GM19023 (cell line): ENCODE data around the gene SERPINI1.

Experiments used
- ATAC-seq: cut with Tn5 transposase; IDR thresholded peaks from one replicate; pipeline ENCODE4 v1.9.1; 2021; ENCODE audit warnings: mild to moderate bottlenecking, moderate library complexity; ENCODE audit not compliant: unreplicated experiment

Gene SERPINI1

DNA sequence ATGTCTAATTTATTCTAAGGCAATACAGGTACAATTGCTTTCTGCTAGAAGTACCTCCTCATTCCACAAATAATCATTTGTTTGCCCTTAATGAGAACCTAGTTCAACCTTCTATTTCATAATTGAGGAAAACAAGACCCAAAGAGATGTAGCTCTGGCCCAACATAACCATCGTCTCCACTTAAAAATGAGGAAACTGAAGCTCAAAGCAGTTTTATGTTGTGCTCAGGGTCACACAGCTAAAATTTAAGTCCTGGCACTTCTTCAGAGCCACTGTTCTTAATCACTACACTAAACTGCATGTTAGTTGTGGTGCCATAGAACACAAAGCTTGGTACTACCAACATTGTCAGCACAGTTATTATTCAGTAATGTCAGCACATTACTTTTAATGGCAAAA lies 108.0 kb downstream of the SERPINI1 start:
- ATAC-seq, result no peak

DNA sequence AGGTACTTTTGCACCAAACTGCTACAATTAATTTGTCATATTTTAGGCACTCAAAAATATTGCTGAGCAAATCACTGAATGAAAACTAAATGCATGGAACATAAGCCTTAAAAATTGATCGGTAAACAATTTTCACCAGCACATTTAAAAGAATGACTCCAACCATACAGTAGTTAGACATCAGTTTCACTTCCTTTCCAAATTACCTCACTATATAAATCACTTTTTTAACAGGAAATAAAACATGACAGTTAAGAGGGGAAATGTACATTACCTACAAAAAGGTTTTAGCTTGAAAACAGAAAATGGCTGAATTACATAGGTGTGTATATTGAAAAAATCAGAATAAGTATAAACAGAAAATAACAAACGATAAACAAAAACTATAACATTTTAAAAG lies 108.4 kb downstream of the SERPINI1 start:
- no peak for ATAC-seq

DNA sequence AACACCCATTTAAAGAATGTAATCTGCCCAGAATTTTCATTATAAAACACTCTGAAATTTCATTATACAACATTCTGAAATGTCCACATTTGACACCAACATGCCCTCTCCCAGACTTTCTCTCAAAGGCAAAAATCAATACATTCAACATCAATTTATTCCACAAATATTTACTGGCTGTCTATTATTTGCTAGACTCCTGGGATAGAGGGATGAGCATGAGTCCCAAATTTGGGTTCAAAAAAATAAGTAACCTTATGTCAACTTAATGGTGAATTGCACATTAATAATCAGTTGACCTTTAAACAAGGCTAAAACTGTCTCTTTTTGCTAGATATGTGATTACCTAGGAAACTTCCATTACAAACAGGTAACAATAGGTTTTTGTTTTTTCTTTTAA lies 109.0 kb downstream of the SERPINI1 start:
- ATAC-seq, result no peak

DNA sequence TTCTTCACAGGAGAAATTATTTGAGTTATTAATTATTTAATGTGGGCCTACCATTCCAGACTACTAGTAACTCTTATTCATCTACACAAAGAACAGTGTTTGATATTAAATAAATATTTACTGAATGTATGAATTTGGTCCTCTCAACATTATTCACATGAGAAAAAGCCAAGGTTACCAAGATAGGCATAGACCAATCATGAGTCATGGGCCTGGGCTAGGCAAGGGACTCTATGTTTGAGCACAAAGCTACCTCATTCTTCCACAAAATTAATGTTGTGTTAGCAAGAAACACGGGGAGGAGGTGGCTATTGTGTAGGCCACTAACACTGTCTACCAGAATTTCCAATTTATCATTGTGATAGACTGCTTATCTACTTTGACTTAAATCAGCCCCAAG lies 115.7 kb downstream of the SERPINI1 start:
- ATAC-seq, result no peak

DNA sequence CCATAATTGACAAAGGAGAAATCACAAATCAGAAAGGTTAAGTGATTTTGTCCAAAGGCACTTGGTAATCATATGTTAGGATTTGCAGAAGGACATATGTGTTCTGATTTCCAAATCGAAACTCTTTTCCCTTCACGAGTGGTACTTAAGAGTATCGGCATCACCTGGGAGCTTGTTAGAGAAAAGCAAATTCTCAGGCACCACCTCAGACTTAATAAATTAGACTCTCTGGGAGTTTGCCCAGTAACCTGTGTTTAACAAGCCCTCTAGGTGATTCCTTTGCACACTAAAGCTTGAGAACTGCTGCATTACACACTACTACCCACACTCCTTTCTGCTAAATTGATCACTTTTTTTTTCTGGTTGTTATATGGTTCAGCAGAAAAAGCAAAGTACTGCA lies 116.2 kb downstream of the SERPINI1 start:
- no peak for ATAC-seq

DNA sequence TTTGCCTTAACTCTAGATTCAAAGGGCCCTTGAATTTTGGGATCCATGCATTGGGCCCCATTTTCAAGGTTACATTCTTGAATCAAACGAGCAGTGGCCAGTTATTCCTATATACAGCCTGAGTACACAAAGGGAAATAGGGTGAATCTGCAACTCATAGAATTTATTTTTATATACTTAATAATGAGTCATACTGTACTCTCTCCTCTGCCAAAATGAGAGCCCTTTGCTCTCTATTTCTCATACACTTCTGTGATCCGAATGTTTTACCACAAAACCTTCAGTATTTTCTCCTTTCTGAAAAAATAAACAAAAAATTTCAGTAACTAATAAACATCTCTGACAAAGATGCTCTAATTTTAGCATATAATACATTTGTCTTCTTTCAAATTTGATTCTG lies 116.7 kb downstream of the SERPINI1 start:
- ATAC-seq, result no peak

DNA sequence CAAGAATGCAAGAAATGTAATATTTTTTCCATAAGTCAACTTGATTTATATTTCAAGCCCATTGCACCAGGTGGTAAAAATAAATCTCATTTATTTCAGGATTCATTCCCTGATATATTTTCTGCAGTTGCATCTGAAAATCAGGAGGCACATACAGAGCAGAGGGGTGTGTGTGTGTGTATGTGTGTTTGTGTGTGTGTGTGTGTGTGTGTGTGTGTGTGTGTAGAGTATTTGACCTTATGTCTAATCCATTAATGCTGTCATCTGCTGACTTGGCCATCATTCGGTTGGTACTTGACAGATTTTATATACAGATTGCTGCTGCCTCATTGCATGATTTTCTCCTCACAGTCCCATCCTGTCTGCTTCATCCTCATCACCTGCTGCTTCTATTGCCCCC lies 118.5 kb downstream of the SERPINI1 start:
- ATAC-seq, result no peak

DNA sequence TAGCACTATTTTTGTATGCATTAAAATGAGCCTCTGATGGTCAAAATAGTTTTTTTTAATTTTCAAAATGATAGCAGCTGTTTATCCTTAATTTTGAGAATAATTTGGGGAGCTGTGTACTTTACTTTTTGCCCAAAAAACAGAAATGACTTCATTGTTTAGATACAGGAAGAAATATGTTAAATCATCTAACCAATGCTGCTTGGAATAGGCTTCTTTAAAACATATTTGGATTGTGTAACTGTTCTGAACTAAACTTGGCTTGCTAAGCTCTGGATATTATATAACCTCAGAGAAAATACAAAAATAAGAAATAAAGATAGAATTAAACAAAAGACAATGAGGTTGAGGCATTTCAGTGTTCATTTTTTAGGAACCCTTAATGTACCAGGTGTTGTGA lies 119.3 kb downstream of the SERPINI1 start:
- no peak for ATAC-seq

DNA sequence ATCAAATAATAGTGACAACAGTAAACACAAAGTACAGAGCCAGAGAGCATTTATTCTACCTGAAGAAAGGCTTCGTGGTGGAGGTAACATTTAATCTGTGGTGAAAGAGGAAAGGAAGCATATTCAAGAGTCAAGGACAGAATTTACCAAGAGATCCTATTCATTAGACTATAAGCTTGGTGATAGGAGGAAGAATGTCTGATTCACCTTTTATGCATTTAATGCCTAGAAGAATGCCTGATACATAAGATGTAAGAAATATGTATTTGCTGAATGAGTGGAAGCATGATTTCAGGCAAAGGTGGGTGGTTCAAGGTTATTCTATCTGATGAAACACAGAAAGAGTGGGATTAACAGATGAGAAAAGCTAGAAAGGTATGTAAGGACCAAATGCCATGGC lies 119.8 kb downstream of the SERPINI1 start:
- ATAC-seq, result no peak

DNA sequence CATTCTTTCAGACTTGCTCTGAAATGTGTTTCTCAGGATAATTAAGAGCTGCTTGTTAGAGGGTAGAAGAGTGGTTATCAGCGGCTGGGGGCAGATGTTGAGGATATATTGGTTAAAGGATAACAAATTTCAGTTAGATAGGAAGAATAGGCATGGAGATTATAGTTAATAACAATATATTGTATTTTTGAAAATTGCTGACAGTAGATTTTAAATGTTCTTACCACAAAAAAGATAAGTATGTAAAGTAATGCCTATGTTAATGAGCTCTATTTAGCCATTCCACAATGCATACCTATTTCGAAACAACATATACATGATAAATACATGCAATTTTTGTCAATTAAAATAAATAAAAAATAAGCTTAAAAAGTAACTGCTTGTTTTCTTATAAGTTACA lies 123.3 kb downstream of the SERPINI1 start:
- no peak for ATAC-seq

DNA sequence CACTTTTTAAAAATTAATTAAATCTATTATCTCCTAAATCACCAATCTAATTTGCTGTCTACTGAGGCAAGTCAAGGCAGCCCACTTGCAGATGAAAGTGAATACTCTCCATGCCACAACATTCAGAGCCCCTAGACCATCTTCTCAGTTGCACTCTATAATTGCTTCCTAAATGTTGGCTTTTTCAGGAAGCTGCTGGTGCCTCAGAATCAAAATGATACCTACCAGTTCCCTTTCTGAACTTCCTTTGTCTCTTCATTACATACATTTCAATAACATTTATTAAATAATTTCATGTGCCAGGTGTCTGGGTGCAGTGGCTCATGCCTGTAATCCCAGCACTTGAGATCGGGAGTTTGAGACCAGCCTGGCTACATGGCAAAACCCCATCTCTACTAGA lies 124.1 kb downstream of the SERPINI1 start:
- ATAC-seq, result no peak

DNA sequence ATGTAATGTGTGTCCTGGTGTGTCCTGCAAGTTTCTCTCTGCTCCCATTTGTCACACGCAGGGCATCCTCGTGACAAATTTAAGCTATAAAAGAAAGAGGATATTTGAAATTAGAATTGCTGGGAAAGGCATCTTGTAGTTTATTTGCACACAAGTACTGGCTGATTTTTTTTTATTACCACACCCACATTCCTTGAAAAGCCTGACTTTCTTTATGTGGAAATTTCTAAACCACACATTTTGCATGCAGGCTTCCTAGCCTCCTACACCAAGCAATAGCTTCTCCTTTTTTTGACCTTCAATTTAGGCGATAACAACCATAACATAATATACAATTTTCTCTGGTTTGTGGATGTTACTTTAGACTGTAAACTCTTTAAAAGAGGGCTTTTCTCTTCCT lies 126.1 kb downstream of the SERPINI1 start:
- no peak for ATAC-seq

DNA sequence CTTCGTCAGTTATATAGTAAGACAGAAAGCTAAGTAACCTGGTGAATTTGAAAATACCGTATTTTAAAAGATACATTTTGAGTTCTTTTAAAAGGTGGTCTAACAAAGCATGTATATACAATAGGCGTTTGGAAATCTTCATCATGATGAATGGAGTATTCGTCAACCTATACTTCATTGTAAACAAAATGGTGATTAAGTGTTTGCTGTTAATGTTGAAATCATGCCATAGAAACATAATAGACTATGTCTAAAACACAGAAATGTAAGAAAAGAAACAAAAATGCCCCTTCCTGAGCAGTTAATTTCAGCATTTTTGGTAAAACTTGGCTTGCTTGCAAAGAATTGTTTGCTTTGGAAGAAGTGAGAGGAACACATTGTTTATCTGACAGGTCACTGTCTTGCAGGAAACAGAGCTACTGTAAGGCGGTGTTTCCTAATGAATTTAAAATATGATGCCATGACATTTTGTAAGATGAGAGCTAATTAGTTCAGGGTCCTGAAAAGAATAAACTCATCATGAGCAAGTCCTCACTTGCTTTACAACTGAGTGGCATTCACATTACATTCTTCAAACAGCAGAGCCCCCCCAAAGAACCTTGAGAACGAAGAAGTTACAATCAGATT lies 126.7 kb downstream of the SERPINI1 start:
- no peak for ATAC-seq

DNA sequence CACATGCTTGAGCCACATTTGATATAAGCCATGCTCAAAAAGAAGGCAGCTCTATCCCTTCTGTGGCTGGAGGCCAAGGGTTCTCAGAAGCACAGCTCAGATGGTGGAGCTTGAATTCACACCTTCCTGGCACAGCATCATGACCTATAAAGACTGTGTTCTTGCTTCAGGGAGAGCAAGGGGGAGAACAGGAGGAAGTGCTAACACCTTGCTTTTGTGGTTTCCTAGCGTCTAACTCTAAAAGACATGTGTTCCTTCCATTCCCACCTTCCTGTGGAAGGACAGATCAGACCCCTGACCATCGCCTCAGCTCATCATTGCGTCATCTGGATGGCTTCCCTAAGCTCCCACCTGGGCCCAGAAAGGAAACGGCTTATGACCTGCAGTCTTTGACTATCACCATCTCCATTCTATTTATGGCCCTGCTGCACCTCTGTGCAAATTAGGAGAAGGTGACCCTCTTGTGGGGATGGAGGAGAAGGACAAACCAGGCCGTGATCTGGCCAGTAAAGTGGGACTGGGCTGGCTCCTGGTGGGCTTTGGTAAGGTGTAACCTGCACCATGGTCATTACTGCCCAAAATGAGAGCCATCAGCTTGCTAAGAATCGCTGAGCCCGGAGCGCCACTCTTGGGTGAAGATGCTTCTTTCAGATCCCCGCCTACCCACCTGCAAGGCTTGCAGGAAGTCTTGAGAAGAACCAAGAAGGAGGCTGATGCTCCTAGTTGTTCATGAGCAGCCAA lies 128.5 kb downstream of the SERPINI1 start:
- ATAC-seq, result no peak

DNA sequence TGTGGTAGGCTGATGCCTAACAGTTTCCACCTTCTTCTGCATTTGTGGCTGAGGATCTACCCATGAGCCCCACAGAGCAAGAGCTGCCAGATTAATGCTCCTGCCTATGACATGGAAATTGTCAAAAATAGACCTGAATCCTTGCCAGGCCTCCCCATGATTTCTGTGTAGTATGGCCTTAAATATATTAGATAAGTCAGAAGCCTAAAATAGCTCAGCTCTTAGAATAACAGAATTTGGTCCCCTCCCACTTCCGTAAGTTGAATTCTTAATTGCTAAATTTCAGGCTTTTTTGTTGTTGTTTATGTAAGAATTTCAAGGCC lies 129.0 kb downstream of the SERPINI1 start:
- ATAC-seq, result no peak

DNA sequence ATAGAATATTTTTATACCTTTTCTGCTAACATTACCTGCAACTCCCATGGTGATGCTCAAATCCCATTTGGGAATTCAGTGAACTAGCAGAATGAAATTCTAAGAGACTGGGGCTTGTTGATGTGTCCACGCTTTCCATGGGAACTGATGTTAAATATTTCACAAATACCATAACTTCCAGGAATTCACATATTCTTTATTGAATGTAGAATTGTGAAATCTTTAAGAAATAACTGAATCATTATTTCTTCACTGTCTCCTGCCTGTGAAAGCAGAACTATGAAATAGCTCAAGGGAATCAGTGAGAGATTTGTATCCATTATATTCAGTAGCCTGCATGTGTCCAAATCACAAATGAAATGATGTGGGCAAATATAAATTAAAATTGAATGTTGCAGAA lies 130.8 kb downstream of the SERPINI1 start:
- no peak for ATAC-seq

DNA sequence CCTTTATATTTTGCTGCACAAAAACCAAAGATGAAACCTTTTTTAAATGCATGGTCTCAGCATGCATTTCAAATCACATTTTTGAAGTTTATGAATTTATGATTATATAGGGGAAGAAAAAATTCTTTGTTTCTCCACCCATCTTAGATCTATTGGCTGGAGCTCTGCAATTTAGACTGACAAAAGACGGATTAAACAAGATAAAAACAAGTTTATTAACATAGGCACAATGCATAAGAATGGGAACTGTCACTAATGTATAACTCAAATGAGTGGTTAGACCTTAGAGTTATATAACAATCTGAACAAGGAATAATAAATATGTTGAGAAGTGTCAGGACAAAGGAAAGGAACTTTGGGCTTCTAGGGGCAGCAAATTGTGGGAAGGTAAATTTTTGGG lies 132.5 kb downstream of the SERPINI1 start:
- ATAC-seq, result no peak

DNA sequence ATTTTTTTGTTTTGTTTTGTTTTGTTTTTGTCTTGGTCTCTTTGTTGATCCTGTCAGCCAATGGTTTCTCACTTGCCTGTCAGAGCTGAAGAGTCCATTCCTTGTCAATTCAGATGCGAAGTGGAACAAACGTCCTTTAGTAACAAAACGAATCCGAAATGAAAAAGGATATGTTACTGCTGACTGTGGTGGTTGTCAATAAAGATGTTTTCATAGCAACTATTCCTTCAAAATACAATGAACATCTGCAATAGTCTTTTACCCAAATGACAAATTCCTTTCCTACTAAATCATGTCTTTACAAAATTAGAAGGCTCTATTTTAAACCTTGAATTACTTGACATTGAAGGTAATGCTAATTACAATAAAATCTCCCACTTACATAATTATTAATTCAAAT lies 134.7 kb downstream of the SERPINI1 start:
- ATAC-seq, result no peak

DNA sequence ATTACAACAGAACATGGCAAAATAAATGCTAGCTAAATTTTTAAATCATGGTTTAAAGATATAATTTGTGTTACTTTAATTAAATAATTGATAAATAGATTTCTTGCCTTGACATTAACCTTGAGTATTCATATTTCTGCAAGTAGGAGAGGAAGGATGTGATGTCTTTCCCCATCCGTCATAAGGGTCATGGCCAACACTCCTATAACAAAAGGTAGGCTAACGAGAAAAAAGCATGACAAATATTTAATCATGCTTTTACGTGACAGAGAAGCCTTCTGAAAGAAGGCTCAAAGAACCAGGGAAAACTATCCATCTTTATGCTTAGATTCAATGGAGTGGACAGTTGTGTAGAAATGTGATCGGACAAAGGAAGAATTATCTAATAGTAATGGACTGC lies 135.2 kb downstream of the SERPINI1 start:
- ATAC-seq, result no peak

DNA sequence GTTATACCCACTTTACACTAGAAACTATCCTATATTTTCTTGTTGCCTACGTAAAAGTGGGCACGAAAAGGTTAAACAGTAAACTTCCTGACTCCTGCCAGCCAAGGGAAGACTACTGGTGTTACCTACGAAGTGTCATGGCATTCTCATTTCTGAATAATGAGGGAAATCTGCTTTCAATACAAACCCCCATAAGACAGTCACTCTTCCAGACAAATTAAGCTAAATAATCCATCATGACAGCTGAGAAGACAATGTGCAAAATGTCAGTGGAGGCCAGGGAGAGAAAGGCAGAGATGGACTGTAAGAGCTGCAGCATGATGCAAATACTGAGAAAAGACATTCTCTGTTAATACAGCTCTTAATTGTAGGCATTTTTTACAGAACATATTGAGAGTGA lies 136.5 kb downstream of the SERPINI1 start:
- ATAC-seq, result no peak

DNA sequence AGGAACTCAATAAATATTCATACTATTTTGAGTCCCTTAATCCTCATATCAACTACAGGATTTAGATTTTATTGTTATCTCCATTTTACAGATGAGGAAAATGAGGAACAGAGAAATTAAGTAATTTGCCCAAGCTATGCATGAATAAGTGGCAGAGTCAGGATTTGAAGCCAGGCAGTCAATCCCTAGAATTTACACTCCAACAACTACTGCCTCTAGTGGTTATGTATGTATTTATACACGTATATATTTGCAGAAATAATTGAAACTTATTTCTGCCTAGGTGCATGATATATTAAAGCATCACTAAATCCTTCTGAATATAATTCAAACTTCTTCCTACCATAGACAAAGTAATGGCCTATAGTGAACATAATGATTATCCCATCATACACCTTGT lies 137.4 kb downstream of the SERPINI1 start:
- ATAC-seq, result no peak

DNA sequence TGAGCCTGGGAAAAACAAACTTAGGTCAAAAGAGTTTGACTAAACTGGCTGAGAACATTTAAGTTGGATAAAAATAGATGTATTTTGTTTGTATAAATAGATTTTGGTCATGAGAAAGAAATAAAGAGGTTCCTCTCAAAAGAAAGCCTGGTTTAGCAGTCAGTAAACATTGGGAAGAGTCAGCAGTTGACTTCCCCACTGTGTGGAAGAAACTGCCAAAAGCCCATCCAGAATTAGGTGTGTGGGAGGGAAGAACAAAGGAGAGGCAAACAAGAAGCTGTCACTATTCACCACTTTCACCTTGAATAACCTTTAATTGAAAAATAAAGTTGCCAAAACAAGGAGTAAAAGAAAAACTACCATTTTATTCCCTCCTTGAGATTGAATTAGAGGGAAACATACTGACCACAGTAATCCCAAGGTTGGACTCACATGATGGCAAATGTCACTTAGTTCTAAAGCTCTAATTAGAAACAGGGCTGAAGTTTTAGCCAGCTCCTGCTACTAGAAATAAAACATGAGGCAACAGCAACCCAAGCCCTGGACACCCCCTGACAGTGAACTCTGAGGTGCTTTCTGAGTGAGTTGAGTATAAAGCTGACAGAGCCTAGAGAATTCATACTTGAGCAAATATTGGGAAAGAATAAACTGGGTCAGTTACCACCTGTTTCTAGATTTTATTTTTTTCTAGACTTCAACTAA lies 139.3 kb downstream of the SERPINI1 start:
- no peak for ATAC-seq
